ENCODE measurements around the gene CD200.

DNA sequence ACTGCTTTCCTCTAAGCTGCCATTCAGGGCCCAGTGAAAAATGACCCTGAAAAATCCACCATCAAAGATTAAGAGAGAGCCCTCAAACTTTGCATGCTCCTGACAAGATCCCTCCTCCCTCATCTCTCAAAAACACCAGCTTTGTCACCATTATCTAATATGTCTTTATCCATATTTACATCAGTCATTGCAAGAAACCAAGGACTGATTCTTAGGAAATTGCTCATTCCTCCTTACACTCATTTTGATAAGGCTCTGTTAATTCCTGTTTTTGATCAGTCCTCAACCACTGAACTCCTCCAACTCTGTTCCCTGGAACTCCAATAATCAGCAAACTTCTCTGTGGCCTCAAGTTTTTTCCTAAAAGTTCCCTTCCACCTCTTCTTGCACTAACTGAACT is 51.8 kb downstream of the CD200 start:
- TF ChIP-seq ZNF274 (IDR thresholded peaks at IDR 0.05; ENCODE audit: low read depth, low read length): no peak
- no peak for TF ChIP-seq SUZ12 (IDR thresholded peaks at IDR 0.05; ENCODE audit: extremely low read depth, insufficient read depth, insufficient read length)
- no peak for TF ChIP-seq YY1 (IDR thresholded peaks at IDR 0.05; ENCODE audit: insufficient read depth, insufficient read length)

All from NT2/D1 (cell line).